Naive B cell (primary cell): Measurements from ENCODE around the gene VASP. TPM values are rescaled to one million over a fixed set of nuclear protein-coding genes. Genes with fewer than 3 reads are reported as not detected.

ENCODE experiments used
- ATAC-seq, 2 donors: fragments of 150-1000 bp; cut with Tn5 transposase; 2 replicates each; pipeline ENCODE4 v1.10.0; 2021; ENCODE audit warnings: low read depth in 2 of 2, mild to moderate bottlenecking in 2 of 2, moderate library complexity in 2 of 2
- DNase-seq: peaks from one replicate; pipeline ENCODE4 v3.0.0; 2022
- H3K27ac Mint-ChIP-seq, 6 donors: one replicate each; pipeline ENCODE4 v1.8.0; 2020 to 2022; ENCODE audit warnings: mild to moderate bottlenecking in 6 of 6, mixed read lengths in 6 of 6, moderate library complexity in 5 of 6, inconsistent platforms in 2 of 6
- H3K27me3 Mint-ChIP-seq, 3 donors: one replicate each; pipeline ENCODE4 v1.8.0; 2021 to 2022; ENCODE audit warnings: mixed read lengths in 3 of 3, mild to moderate bottlenecking in 1 of 3
- H3K36me3 Mint-ChIP-seq, 2 donors: one replicate each; pipeline ENCODE4 v1.8.0; 2020 to 2022; ENCODE audit warnings: mixed read lengths in 2 of 2, inconsistent platforms in 1 of 2, mild to moderate bottlenecking in 1 of 2
- H3K4me1 Mint-ChIP-seq, 3 donors: one replicate each; pipeline ENCODE4 v1.8.0; 2020 to 2022; ENCODE audit warnings: mixed read lengths in 3 of 3, inconsistent platforms in 1 of 3, mild to moderate bottlenecking in 1 of 3, moderate library complexity in 1 of 3
- H3K4me3 Mint-ChIP-seq, 8 donors: one replicate each; pipeline ENCODE4 v1.8.0; 2020 to 2022; ENCODE audit warnings: mild to moderate bottlenecking in 8 of 8, mixed read lengths in 8 of 8, moderate library complexity in 8 of 8, inconsistent platforms in 2 of 8
- H3K9me3 Mint-ChIP-seq, 7 donors: one replicate each; pipeline ENCODE4 v1.8.0; 2020 to 2022; ENCODE audit warnings: mixed read lengths in 7 of 7, mild to moderate bottlenecking in 5 of 7, inconsistent platforms in 2 of 7, moderate library complexity in 1 of 7
- polyA plus RNA-seq, 6 donors: library from polyadenylated mRNA; unstranded; fragments of 300-500 nt; fragmentation: Illumina TruSeq; gene quantifications; one replicate each; pipeline ENCODE4 v1.2.3, GENCODE V29; 2021; ENCODE audit warnings: low read depth in 6 of 6

Gene VASP
- polyA plus RNA-seq, 6 donors from 2014 or later = 51.5 to 87.2 (median 64.3) TPM

GRCh38 chr19:45475537-45476291, 31.6 kb upstream of the VASP start:
- Mint-ChIP-seq H3K4me1 (peaks cover 60 to 72% (median 67%) of the 10 kb centered on the region in 3 donors), H3K9me3 (peaks cover 0 to 8% (median 0%) of the 10 kb centered on the region in 7 donors), H3K27ac (peak overlapping the region in 5 of 6 donors; percentile 78 to 100 (median 94)), H3K27me3 (peaks cover 34 to 51% (median 42%) of the 10 kb centered on the region in 3 donors), H3K4me3 (peak overlapping the region in 6 of 8 donors; percentile 6 to 96 (median 50)), H3K36me3 (peaks cover 0 to 17% of the 10 kb centered on the region in 2 donors)
- ATAC-seq (peak; percentile 0 to 1), DNase-seq (peak; percentile 67)

- Mint-ChIP-seq H3K27me3 (peaks cover 34 to 45% (median 41%) of the 10 kb centered on the region in 3 donors), H3K4me1 (peaks cover 55 to 66% (median 63%) of the 10 kb centered on the region in 3 donors), H3K27ac (peak overlapping the region in 4 of 6 donors; percentile 88 to 100 (median 92)), H3K9me3 (peaks cover 0 to 8% (median 0%) of the 10 kb centered on the region in 7 donors), H3K36me3 (peaks cover 0 to 16% of the 10 kb centered on the region in 2 donors), H3K4me3 (peak overlapping the region in 5 of 8 donors; percentile 21 to 96 (median 63))
- DNase-seq (peak; percentile 55), ATAC-seq (no peak)
Observed at GRCh38 chr19:45476304-45476703, 31.0 kb upstream of the VASP start.

GRCh38 chr19:45477186-45477585, 30.1 kb upstream of the VASP start:
- H3K4me1 Mint-ChIP-seq = peaks cover 46 to 57% (median 55%) of the 10 kb centered on the region in 3 donors
- peak overlapping the region in 5 of 6 donors; percentile 54 to 94 (median 73) for H3K27ac Mint-ChIP-seq
- peak; percentile 30 for DNase-seq
- peaks cover 31 to 36% (median 33%) of the 10 kb centered on the region in 3 donors for H3K27me3 Mint-ChIP-seq
- peak overlapping the region; percentile 37 to 99 (median 76) for H3K4me3 Mint-ChIP-seq
- no peak for ATAC-seq
- peaks cover 0 to 9% of the 10 kb centered on the region in 2 donors for H3K36me3 Mint-ChIP-seq
- H3K9me3 Mint-ChIP-seq = peaks cover 0 to 8% (median 0%) of the 10 kb centered on the region in 7 donors

GRCh38 chr19:45477713-45478453, 29.4 kb upstream of the VASP start:
- DNase-seq = no peak
- Mint-ChIP-seq H3K4me1 (peaks cover 39 to 50% (median 49%) of the 10 kb centered on the region in 3 donors), H3K9me3 (peaks cover 0 to 8% (median 0%) of the 10 kb centered on the region in 7 donors), H3K27ac (peak overlapping the region; percentile 94 to 100 (median 99)), H3K27me3 (peaks cover 26 to 29% (median 26%) of the 10 kb centered on the region in 3 donors), H3K36me3 (peaks cover 0 to 9% of the 10 kb centered on the region in 2 donors), H3K4me3 (peak overlapping the region; percentile 56 to 99 (median 94))
- ATAC-seq = no peak

GRCh38 chr19:45478454-45479238, 28.6 kb upstream of the VASP start:
- Mint-ChIP-seq H3K9me3 (peaks cover 0 to 8% (median 0%) of the 10 kb centered on the region in 7 donors), H3K27me3 (peaks cover 19 to 25% (median 22%) of the 10 kb centered on the region in 3 donors), H3K36me3 (peaks cover 0 to 9% of the 10 kb centered on the region in 2 donors), H3K27ac (peak overlapping the region; percentile 94 to 100 (median 99)), H3K4me1 (peaks cover 34 to 45% (median 44%) of the 10 kb centered on the region in 3 donors), H3K4me3 (peak overlapping the region; percentile 56 to 99 (median 94))
- ATAC-seq (peak; percentile 64 to 66), DNase-seq (peak; percentile 89)

GRCh38 chr19:45483033-45483432, 24.2 kb upstream of the VASP start:
- DNase-seq = no peak
- no peaks in the 10 kb centered on the region for H3K36me3 Mint-ChIP-seq
- H3K27me3 Mint-ChIP-seq = peaks cover 0 to 4% (median 0%) of the 10 kb centered on the region in 3 donors
- H3K4me1 Mint-ChIP-seq = peaks cover 12 to 27% (median 25%) of the 10 kb centered on the region in 3 donors
- H3K4me3 Mint-ChIP-seq = no peak overlapping the region
- H3K27ac Mint-ChIP-seq = no peak overlapping the region
- no peaks in the 10 kb centered on the region for H3K9me3 Mint-ChIP-seq
- no peak for ATAC-seq

- no peak for DNase-seq
- no peaks in the 10 kb centered on the region for H3K36me3 Mint-ChIP-seq
- H3K27me3 Mint-ChIP-seq = peaks cover 0 to 16% (median 8%) of the 10 kb centered on the region in 3 donors
- H3K4me3 Mint-ChIP-seq = peak overlapping the region in 4 of 8 donors; percentile 47 to 65 (median 61)
- peaks cover 0 to 16% (median 14%) of the 10 kb centered on the region in 3 donors for H3K4me1 Mint-ChIP-seq
- H3K27ac Mint-ChIP-seq = peak overlapping the region in 1 of 6 donors; percentile 37
- H3K9me3 Mint-ChIP-seq = no peaks in the 10 kb centered on the region
- ATAC-seq = no peak
Observed at GRCh38 chr19:45484273-45484945, 22.9 kb upstream of the VASP start.

- Mint-ChIP-seq H3K27ac (peak overlapping the region in 5 of 6 donors; percentile 38 to 90 (median 73)), H3K36me3 (no peaks in the 10 kb centered on the region), H3K9me3 (no peaks in the 10 kb centered on the region), H3K27me3 (peaks cover 0 to 17% (median 8%) of the 10 kb centered on the region in 3 donors), H3K4me1 (peaks cover 0 to 16% (median 11%) of the 10 kb centered on the region in 3 donors), H3K4me3 (peak overlapping the region; percentile 85 to 97 (median 94))
- DNase-seq (peak; percentile 96), ATAC-seq (peak; percentile 97 to 98)
Observed at GRCh38 chr19:45485305-45486077, 21.8 kb upstream of the VASP start.

- no peak for ATAC-seq
- peaks cover 10 to 37% (median 28%) of the 10 kb centered on the region in 3 donors for H3K27me3 Mint-ChIP-seq
Observed at GRCh38 chr19:45488708-45489107, 18.6 kb upstream of the VASP start.

GRCh38 chr19:45489216-45489855, 17.9 kb upstream of the VASP start:
- H3K27ac Mint-ChIP-seq = peak overlapping the region in 1 of 6 donors; percentile 42
- no peaks in the 10 kb centered on the region for H3K9me3 Mint-ChIP-seq
- peaks cover 16 to 31% (median 20%) of the 10 kb centered on the region in 3 donors for H3K4me1 Mint-ChIP-seq
- H3K4me3 Mint-ChIP-seq = no peak overlapping the region
- no peaks in the 10 kb centered on the region for H3K36me3 Mint-ChIP-seq
- H3K27me3 Mint-ChIP-seq = peaks cover 10 to 43% (median 33%) of the 10 kb centered on the region in 3 donors
- ATAC-seq = no peak
- DNase-seq = no peak

More at GRCh38 chr19:45488708-45489107, 18.6 kb upstream of the VASP start:
- Mint-ChIP-seq H3K27ac (no peak overlapping the region), H3K9me3 (no peaks in the 10 kb centered on the region), H3K4me3 (no peak overlapping the region), H3K4me1 (peaks cover 15 to 26% (median 19%) of the 10 kb centered on the region in 3 donors), H3K36me3 (no peaks in the 10 kb centered on the region)
- no peak for DNase-seq

GRCh38 chr19:45492137-45492626, 15.1 kb upstream of the VASP start:
- H3K27ac Mint-ChIP-seq = no peak overlapping the region
- no peak for DNase-seq
- peak overlapping the region in 1 of 8 donors; percentile 71 for H3K4me3 Mint-ChIP-seq
- no peaks in the 10 kb centered on the region for H3K9me3 Mint-ChIP-seq
- peaks cover 24 to 30% (median 28%) of the 10 kb centered on the region in 3 donors for H3K4me1 Mint-ChIP-seq
- H3K27me3 Mint-ChIP-seq = peaks cover 18 to 61% (median 44%) of the 10 kb centered on the region in 3 donors
- no peak for ATAC-seq
- no peaks in the 10 kb centered on the region for H3K36me3 Mint-ChIP-seq
